Coronary artery (tissue), 2 donors: ENCODE results near the gene UBFD1.
A peak's percentile ranks its signal among the peaks of the same experiment; 100 is the strongest.

Experiments
- DNase-seq: peaks from one replicate; pipeline ENCODE4 v3.0.0-alpha.2; 2017; ENCODE audit warnings: low spot score
- H3K27ac ChIP-seq, 2 donors: fragments of 200-600 bp; sonication (generic); one replicate each; pipeline ENCODE4 v1.5.1; 2016 to 2019
- H3K4me3 ChIP-seq: fragments of 200-600 bp; sonication (generic); 2 replicates; pipeline ENCODE4 v1.5.1; 2016; ENCODE audit warnings: mild to moderate bottlenecking, moderate library complexity
- TF ChIP-seq, protein P1 (sequence below): fragments of 200-600 bp; sonication (generic); IDR thresholded peaks from one replicate; pipeline ENCODE4 v1.5.1; 2019; ENCODE audit warnings: antibody characterized with exemption

Gene UBFD1

DNA sequence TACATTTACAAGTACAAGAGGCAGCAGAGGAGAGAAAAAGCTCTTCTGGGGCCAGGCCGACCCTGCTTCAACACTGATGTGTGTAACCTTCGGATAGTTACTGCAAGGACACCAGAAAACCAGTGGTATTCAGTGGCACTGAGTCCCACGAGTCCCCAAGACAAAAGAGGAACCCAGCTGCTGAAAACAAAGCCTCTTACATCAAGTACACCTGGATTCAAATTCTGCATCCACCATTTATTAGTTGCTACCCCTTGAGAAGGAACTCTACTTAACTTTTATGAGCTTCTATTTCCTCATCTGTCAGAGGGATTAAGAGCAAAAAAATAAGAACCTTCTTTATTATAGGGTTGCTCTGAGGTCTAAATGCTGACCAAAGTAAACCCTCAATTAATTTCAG is 3.0 kb upstream of the UBFD1 start:
- TF ChIP-seq, protein P1, sequence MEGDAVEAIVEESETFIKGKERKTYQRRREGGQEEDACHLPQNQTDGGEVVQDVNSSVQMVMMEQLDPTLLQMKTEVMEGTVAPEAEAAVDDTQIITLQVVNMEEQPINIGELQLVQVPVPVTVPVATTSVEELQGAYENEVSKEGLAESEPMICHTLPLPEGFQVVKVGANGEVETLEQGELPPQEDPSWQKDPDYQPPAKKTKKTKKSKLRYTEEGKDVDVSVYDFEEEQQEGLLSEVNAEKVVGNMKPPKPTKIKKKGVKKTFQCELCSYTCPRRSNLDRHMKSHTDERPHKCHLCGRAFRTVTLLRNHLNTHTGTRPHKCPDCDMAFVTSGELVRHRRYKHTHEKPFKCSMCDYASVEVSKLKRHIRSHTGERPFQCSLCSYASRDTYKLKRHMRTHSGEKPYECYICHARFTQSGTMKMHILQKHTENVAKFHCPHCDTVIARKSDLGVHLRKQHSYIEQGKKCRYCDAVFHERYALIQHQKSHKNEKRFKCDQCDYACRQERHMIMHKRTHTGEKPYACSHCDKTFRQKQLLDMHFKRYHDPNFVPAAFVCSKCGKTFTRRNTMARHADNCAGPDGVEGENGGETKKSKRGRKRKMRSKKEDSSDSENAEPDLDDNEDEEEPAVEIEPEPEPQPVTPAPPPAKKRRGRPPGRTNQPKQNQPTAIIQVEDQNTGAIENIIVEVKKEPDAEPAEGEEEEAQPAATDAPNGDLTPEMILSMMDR: no peak
- no peak for DNase-seq
- no peak overlapping the region for H3K4me3 ChIP-seq
- H3K27ac ChIP-seq: no peak overlapping the region

DNA sequence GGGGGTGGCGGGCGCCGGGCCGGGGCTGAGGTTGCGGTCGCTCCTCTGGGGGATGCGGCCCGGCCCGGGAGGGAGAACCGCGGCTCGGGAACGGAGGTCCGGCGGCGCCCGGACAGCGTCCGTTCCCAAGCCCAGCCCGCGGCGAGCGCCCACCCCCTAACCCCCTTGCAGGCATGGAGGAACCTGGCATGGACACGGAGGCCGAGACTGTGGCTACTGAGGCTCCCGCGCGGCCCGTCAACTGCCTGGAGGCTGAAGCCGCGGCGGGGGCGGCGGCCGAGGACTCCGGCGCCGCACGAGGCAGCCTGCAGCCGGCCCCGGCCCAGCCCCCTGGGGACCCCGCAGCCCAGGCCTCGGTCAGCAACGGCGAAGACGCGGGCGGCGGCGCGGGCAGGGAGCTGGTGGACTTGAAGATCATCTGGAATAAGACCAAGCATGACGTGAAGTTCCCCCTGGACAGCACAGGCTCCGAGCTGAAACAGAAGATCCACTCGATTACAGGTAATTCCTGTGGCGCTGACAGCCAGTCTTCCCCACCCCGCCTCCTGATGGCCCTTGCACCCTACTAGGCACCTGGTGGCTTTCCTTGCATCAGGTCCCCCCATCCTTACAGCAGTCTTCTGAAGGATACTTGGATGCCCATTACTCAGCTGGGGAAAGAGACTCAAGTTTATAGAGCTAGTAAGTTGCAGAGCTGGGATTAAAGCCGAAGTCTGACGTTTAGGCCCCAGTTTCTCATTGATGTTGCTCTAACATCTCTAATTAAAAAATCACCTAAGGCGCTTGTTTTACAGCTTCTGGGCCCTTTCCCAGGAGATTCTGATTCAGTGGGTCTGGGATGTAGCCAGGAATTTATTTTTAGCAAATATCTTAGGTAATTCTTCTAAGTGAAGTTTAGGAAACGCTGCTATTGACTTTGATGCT is 514 bp downstream of the UBFD1 start:
- TF ChIP-seq, protein P1: no peak
- Histone ChIP-seq H3K4me3 (peak overlapping the region; percentile 81), H3K27ac (peak overlapping the region; percentile 91 to 93)
- DNase-seq: peak; percentile 75

DNA sequence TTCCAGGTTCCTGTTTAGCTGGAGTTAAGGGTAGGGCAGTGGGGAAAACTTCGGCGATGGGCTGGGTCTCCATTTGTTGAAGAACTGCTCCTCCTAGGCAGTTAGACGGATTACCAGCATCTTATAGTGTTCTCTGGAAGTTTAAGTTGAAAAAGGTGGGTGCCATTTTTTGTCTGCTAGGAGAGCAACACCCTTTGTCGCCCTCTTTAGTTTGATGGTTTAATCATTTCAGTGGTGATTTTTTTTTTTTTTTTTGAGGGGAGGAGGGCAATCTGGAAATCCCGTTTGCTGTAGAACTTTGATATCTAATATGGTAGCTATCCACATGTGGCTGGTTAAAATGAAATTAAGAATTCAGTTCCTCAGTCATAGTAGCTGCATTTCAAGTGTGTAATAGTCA is 4.1 kb downstream of the UBFD1 start:
- H3K4me3 ChIP-seq: no peak overlapping the region
- H3K27ac ChIP-seq: no peak overlapping the region
- TF ChIP-seq, protein P1: no peak
- no peak for DNase-seq

DNA sequence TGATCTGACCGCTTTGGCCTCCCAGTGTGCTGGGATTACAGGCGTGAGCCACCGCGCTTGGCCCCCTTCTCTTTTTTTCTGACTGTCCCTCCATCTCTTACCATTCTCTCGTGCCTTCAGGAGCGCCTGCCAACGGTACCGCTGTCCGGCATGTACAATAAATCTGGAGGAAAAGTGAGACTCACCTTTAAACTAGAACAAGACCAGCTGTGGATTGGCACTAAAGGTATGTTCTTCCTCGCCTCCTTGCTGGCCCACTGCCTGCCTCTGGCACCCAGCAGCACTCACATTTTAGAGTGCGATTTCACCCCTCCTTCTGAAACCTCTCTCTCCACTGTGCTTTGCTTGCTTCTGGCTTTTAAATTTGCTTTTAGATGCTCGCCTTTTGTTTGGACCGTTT is 5.0 kb downstream of the UBFD1 start:
- TF ChIP-seq, protein P1: no peak
- H3K27ac ChIP-seq: no peak overlapping the region
- DNase-seq: no peak
- no peak overlapping the region for H3K4me3 ChIP-seq

DNA sequence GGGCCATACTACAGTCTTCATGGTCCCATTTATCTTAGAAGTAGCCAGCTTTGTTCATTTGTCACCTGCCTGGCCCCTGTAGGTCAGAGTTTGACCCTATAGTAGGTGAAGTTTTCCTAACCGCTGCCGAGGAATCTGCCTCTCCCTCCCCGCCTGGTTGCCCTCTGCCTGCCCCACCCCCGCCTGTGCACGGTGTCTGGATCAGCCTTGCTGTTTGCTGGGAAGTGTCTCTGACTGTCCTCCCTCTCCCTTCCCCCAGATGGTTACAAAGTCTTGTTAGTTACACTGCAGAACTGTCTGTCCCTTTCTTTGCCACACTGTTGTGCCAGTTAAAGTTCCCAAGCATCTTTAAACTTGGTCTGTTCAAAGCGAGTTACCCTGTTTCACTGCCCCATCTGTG is 5.7 kb downstream of the UBFD1 start:
- no peak overlapping the region for H3K27ac ChIP-seq
- DNase-seq: no peak
- H3K4me3 ChIP-seq: no peak overlapping the region
- TF ChIP-seq, protein P1: no peak

DNA sequence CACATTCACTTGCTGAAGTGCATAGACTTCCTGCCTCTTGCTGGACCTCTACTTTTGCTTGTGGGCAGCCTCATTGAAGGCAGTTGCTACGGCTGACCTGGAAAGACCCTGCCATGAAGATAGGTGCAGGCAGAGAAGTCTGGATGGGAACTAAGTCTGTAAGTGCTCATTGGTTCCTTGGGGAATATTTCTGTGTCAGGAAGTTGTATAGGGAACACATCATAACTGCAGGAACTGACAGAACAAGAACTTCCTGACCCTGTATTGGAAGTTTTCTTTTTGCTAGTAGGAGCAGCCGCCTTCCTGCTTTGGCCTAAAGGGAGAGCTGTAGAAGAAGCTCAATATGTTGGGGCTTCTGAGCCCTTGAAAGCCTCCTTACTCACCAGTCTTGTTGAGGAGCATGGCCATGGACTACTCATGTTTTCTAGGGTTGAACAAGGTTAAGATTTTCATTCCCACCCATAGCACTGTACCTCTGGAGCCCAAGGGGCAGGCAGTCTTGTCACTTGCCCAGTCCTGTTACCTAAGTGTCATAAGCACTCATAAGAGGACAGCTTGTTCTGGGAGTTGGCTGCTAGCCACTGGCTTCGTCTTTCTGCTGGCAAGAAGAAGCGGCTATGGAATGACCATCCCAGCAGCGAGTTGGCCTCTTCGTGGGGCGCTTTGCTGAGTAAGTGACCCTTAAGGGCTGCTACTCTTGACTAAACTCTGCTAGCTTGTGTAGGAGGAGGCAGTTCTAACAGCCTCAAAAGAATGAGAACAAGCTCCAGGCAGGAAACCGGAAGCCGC is 7.2 kb downstream of the UBFD1 start:
- TF ChIP-seq, protein P1: no peak
- Histone ChIP-seq H3K27ac (no peak overlapping the region), H3K4me3 (no peak overlapping the region)
- DNase-seq: no peak
